SU-DHL-6 (cell line): ENCODE measurements around the gene STPG4.

ENCODE experiments used
- H2AFZ ChIP-seq: fragments of 200-600 bp; sonication (generic); 2 replicates; pipeline ENCODE4 v1.6.1; 2014; ENCODE audit warnings: low read depth, mild to moderate bottlenecking, moderate library complexity, mixed read lengths, antibody characterized with exemption, low read length; ENCODE audit not compliant: severe bottlenecking
- H3F3A ChIP-seq: fragments of 200-600 bp; shearing (Covaris generic); 2 replicates; pipeline ENCODE4 v1.6.0; 2016; ENCODE audit warnings: antibody characterized with exemption, mild to moderate bottlenecking; ENCODE audit not compliant: insufficient read depth
- H3K27ac ChIP-seq: fragments of 200-600 bp; sonication (generic); 2 replicates; pipeline ENCODE4 v1.5.1; 2016; ENCODE audit warnings: low read depth, mild to moderate bottlenecking, low read length, moderate library complexity, mixed read lengths
- H3K27me3 ChIP-seq: fragments of 200-600 bp; sonication (generic), shearing (Covaris generic); 2 replicates; pipeline ENCODE4 v1.6.0; 2014; ENCODE audit warnings: mild to moderate bottlenecking, low read length
- H3K36me3 ChIP-seq: fragments of 200-600 bp; sonication (generic); 2 replicates; pipeline ENCODE4 v1.6.1; 2014; ENCODE audit warnings: mild to moderate bottlenecking, low read length, mixed read lengths
- H3K4me2 ChIP-seq: fragments of 300-600, 200-600 bp; shearing (Covaris generic), sonication (generic); 2 replicates; pipeline ENCODE4 v1.6.0; 2014; ENCODE audit warnings: low read length, low read depth, mild to moderate bottlenecking; ENCODE audit not compliant: poor library complexity, severe bottlenecking
- H3K4me3 ChIP-seq: fragments of 200-600 bp; sonication (generic); 2 replicates; pipeline ENCODE4 v1.5.1; 2014; ENCODE audit warnings: antibody characterized with exemption, low read length, mild to moderate bottlenecking, mixed read lengths; ENCODE audit not compliant: insufficient read depth, poor library complexity, severe bottlenecking
- H3K79me2 ChIP-seq: fragments of 200-600 bp; sonication (generic); 2 replicates; pipeline ENCODE4 v1.6.1; 2014; ENCODE audit warnings: mild to moderate bottlenecking, low read length, moderate library complexity; ENCODE audit not compliant: insufficient read depth
- H3K9ac ChIP-seq: fragments of 200-600 bp; sonication (generic); 2 replicates; pipeline ENCODE4 v1.7.0; 2014; ENCODE audit warnings: mild to moderate bottlenecking, low read length
- H3K9me2 ChIP-seq: fragments of 200-600 bp; sonication (generic); replicated peaks from 2 replicates; pipeline ENCODE4 v1.6.1; 2014; ENCODE audit warnings: low read length; ENCODE audit not compliant: insufficient read depth
- H3K9me3 ChIP-seq: fragments of 200-600 bp; sonication (generic); 2 replicates; pipeline ENCODE4 v1.6.1; 2014; ENCODE audit warnings: low read length, mixed read lengths; ENCODE audit not compliant: insufficient read depth
- H4K20me1 ChIP-seq: fragments of 200-600 bp; sonication (generic); 2 replicates; pipeline ENCODE4 v1.6.1; 2014; ENCODE audit warnings: low read depth, mild to moderate bottlenecking, antibody characterized with exemption, low read length, moderate library complexity, mixed read lengths
- EZH2phosphoT487 ChIP-seq: fragments of 200-600 bp; sonication (generic), shearing (Covaris generic); conservative IDR thresholded peaks from 2 replicates; pipeline ENCODE4 v1.6.1; 2018; ENCODE audit warnings: mild to moderate bottlenecking, antibody characterized with exemption, low read length, moderate library complexity, mixed read lengths
- TF ChIP-seq, protein P1 (sequence below): fragments of 200-600 bp; sonication (generic); IDR thresholded peaks from one replicate; pipeline ENCODE4 v1.5.1; 2017; ENCODE audit warnings: antibody characterized with exemption, mild to moderate bottlenecking, low read length, moderate library complexity; ENCODE audit not compliant: insufficient read depth, poor library complexity, severe bottlenecking

The STPG4 gene

DNA sequence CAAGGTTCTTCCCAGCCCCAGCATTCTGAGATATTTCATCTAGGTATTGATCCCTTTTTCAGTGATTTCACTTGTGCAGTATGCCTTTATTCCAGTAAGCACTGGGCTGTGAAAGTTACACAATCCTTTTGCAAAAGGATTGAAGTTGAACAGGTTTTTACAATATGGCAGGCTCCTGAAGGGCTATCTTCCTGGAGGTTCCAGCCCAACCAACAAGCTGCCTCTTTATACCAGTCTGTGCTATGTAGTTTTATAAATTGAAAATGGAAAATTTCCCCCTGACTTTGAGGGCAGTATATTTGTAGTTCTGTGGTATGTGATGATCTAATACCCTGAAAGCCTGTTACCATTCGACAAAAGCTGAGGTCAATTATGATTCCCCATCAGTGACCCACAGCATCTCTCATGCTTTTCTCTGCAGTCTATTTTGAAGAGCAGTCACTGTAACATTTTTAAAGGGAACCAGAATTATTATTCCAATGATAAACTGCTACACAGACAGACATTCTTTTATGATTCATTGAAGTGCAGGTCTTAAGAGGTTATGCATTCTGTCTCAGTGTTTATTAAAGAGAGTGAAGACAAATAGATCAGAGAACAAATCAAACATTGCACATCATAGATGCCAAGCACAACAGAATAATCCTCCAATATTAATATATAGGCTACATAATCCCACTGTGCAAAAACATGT is 35.2 kb upstream of the STPG4 start:
- Histone ChIP-seq H2AFZ (no peak overlapping the region), H3K9me3 (no peaks in the 10 kb centered on the region), H3K27me3 (no peaks in the 10 kb centered on the region), H3K4me2 (no peak overlapping the region), H3K9me2 (no peaks in the 10 kb centered on the region), H3K79me2 (no peaks in the 10 kb centered on the region), H3K4me3 (no peak overlapping the region), H3F3A (no peaks in the 10 kb centered on the region), H4K20me1 (no peaks in the 10 kb centered on the region), H3K9ac (no peak overlapping the region), H3K27ac (no peak overlapping the region), H3K36me3 (no peaks in the 10 kb centered on the region)
- TF ChIP-seq, protein P1, sequence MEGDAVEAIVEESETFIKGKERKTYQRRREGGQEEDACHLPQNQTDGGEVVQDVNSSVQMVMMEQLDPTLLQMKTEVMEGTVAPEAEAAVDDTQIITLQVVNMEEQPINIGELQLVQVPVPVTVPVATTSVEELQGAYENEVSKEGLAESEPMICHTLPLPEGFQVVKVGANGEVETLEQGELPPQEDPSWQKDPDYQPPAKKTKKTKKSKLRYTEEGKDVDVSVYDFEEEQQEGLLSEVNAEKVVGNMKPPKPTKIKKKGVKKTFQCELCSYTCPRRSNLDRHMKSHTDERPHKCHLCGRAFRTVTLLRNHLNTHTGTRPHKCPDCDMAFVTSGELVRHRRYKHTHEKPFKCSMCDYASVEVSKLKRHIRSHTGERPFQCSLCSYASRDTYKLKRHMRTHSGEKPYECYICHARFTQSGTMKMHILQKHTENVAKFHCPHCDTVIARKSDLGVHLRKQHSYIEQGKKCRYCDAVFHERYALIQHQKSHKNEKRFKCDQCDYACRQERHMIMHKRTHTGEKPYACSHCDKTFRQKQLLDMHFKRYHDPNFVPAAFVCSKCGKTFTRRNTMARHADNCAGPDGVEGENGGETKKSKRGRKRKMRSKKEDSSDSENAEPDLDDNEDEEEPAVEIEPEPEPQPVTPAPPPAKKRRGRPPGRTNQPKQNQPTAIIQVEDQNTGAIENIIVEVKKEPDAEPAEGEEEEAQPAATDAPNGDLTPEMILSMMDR, result no peak
- no peak for TF ChIP-seq EZH2phosphoT487

DNA sequence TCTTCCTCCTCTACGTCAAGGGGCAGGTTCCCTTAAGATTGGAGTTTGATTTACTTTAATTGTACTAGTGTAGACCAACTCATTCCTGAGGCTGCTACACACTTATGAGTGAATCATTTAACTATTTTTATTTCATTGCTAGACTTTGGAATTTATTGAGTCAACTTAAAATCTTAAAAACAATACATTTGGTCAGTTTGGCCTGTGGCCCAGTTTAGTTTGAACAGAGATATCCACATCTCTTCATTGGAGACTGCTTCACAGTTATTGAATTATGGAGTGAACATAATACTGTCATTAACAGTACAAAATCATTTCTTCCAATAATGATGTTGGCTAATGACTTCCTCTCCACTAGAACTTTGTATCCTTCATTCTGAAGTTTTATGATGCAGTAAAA is 34.5 kb upstream of the STPG4 start:
- Histone ChIP-seq H3K27ac (no peak overlapping the region), H3F3A (no peaks in the 10 kb centered on the region), H2AFZ (no peak overlapping the region), H3K9me3 (no peaks in the 10 kb centered on the region), H3K9me2 (no peaks in the 10 kb centered on the region), H3K36me3 (no peaks in the 10 kb centered on the region), H3K27me3 (no peaks in the 10 kb centered on the region), H4K20me1 (no peaks in the 10 kb centered on the region), H3K79me2 (no peaks in the 10 kb centered on the region), H3K4me2 (no peak overlapping the region), H3K9ac (no peak overlapping the region), H3K4me3 (no peak overlapping the region)
- TF ChIP-seq, protein P1, result no peak
- TF ChIP-seq EZH2phosphoT487, result no peak

DNA sequence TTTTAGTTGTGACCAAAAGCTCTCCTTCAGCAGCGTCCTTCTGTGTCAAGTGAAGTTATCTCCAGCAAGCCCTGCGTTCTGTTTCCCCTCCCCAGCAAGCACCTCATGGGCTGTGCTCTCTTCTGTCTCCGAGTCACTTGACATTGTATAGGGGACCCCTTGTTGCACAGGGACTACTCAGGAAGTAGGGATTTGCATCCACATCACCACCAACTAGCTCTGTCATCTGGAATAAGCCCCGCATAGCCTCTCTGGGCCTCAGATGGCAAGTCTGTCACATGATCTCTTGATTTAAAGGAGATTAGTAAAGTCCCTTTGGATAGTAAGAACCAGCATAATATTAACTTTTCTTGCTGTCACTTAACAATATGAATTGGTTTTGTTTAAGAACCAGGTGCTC is 32.0 kb upstream of the STPG4 start:
- no peak overlapping the region for H3K4me2 ChIP-seq
- H3K9ac ChIP-seq, result no peak overlapping the region
- H2AFZ ChIP-seq, result no peak overlapping the region
- H3K4me3 ChIP-seq, result no peak overlapping the region
- no peaks in the 10 kb centered on the region for H4K20me1 ChIP-seq
- no peaks in the 10 kb centered on the region for H3K9me2 ChIP-seq
- TF ChIP-seq EZH2phosphoT487, result no peak
- TF ChIP-seq, protein P1, result no peak
- no peaks in the 10 kb centered on the region for H3K9me3 ChIP-seq
- no peaks in the 10 kb centered on the region for H3K27me3 ChIP-seq
- no peaks in the 10 kb centered on the region for H3F3A ChIP-seq
- H3K36me3 ChIP-seq, result no peaks in the 10 kb centered on the region
- H3K79me2 ChIP-seq, result no peaks in the 10 kb centered on the region
- H3K27ac ChIP-seq, result no peak overlapping the region
